ENCODE results near the gene PLLP.

Gene PLLP

GRCh38 chr16:57255686-57256415, 28.6 kb downstream of the PLLP start:
- no peaks in the 10 kb centered on the region for H3K27me3 ChIP-seq (ENCODE audit: control insufficient read depth, insufficient read depth, low read length)
- no peak overlapping the region for H3K27ac ChIP-seq (ENCODE audit: low read length)
- WGBS (ENCODE audit: insufficient coverage, insufficient read length) = 100% methylated on average over 1 of the region's 10 CpGs
- no peak for DNase-seq (ENCODE audit: low read depth, low spot score)
- no peak overlapping the region for H3K4me3 ChIP-seq (ENCODE audit: low read length)
- H3K36me3 ChIP-seq (ENCODE audit: control insufficient read depth, insufficient read depth, low read length) = no peaks in the 10 kb centered on the region
- peaks cover 4% of the 10 kb centered on the region for H3K4me1 ChIP-seq (ENCODE audit: control insufficient read depth, insufficient read depth, low read length)
- no peaks in the 10 kb centered on the region for H3K9me3 ChIP-seq (ENCODE audit: control insufficient read depth, insufficient read depth, low read length)

DNA sequence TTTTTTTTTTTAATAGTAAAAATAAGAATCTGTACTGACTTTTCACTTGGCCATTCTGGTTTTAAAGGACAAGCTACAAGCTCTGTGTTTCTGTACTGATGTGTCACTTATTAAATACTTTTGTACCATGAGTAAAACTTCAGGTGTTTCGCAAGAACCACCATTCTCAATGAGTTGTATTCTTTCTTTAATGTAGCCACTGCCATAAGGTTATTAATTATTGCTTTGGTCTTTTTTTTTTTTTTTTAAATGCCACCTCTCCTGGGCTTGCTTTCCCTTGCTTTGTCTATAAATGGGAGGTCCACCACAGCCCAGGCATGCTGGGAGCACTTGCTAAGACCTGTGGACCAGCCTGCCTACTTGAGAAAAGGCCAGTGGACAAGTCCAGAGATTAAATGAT, 31.0 kb downstream of the PLLP start:
- WGBS (ENCODE audit: insufficient coverage, insufficient read length) = no CpG with 5 or more reads among the region's 1 CpG
- H3K36me3 ChIP-seq (ENCODE audit: control insufficient read depth, insufficient read depth, low read length) = no peaks in the 10 kb centered on the region
- DNase-seq (ENCODE audit: low read depth, low spot score) = no peak
- no peaks in the 10 kb centered on the region for H3K4me1 ChIP-seq (ENCODE audit: control insufficient read depth, insufficient read depth, low read length)
- H3K4me3 ChIP-seq (ENCODE audit: low read length) = no peak overlapping the region
- no peaks in the 10 kb centered on the region for H3K9me3 ChIP-seq (ENCODE audit: control insufficient read depth, insufficient read depth, low read length)
- no peak overlapping the region for H3K27ac ChIP-seq (ENCODE audit: low read length)
- no peaks in the 10 kb centered on the region for H3K27me3 ChIP-seq (ENCODE audit: control insufficient read depth, insufficient read depth, low read length)

DNA sequence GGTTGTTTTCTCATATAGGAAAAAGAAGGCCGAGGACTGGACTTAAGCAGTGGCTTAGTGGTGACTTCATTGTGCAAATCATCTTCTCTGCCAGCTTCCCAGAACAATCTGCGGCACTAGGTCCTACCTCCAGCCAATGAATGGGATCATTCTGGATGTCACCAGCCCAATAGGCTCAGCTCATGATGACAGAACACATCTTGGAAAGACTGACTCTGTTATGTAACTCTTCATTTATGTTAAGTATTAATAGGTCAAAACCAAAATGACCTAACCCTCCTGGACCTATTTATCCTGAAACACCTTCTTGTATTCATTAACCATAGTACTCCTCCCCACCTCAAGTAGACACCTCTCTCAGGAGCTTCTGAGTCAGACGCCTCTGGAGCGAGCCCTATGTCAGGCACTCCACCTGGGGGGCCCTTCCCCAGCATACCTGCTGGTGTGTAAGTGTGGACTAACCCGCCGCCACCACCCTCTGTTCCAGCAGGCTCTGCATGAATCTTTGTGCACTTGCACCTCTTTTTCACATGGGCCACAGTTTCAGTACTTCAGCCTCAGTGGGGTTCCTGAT, 32.2 kb downstream of the PLLP start:
- WGBS (ENCODE audit: insufficient coverage, insufficient read length) = no CpG with 5 or more reads among the region's 6 CpGs
- Histone ChIP-seq H3K36me3 (ENCODE audit: control insufficient read depth, insufficient read depth, low read length) (no peaks in the 10 kb centered on the region), H3K27me3 (ENCODE audit: control insufficient read depth, insufficient read depth, low read length) (no peaks in the 10 kb centered on the region), H3K9me3 (ENCODE audit: control insufficient read depth, insufficient read depth, low read length) (no peaks in the 10 kb centered on the region), H3K27ac (ENCODE audit: low read length) (no peak overlapping the region), H3K4me3 (ENCODE audit: low read length) (no peak overlapping the region), H3K4me1 (ENCODE audit: control insufficient read depth, insufficient read depth, low read length) (no peaks in the 10 kb centered on the region)
- no peak for DNase-seq (ENCODE audit: low read depth, low spot score)

DNA sequence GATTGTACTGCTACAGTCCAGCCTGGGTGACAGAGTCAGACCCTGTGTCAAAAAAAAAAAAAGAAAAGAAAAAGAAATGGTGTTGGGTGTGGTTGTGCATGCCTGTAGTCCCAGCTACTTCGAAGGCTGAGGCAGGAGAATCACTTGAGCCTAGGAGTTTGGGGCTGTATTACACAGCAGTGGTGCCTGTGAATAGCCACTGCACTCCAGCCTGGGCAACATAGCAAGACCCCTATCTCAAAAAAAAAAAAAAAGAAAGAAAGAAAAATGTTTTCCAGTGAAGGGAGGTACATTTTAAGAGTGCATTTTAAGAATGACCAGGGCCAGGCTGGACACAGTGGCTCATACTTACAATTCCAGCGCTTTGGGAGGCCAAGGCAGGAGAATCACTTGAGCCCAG, 33.1 kb downstream of the PLLP start:
- Histone ChIP-seq H3K4me1 (ENCODE audit: control insufficient read depth, insufficient read depth, low read length) (no peaks in the 10 kb centered on the region), H3K27ac (ENCODE audit: low read length) (no peak overlapping the region), H3K9me3 (ENCODE audit: control insufficient read depth, insufficient read depth, low read length) (no peaks in the 10 kb centered on the region), H3K27me3 (ENCODE audit: control insufficient read depth, insufficient read depth, low read length) (no peaks in the 10 kb centered on the region), H3K36me3 (ENCODE audit: control insufficient read depth, insufficient read depth, low read length) (no peaks in the 10 kb centered on the region), H3K4me3 (ENCODE audit: low read length) (no peak overlapping the region)
- no CpG with 5 or more reads among the region's 2 CpGs for WGBS (ENCODE audit: insufficient coverage, insufficient read length)
- DNase-seq (ENCODE audit: low read depth, low spot score) = no peak

DNA sequence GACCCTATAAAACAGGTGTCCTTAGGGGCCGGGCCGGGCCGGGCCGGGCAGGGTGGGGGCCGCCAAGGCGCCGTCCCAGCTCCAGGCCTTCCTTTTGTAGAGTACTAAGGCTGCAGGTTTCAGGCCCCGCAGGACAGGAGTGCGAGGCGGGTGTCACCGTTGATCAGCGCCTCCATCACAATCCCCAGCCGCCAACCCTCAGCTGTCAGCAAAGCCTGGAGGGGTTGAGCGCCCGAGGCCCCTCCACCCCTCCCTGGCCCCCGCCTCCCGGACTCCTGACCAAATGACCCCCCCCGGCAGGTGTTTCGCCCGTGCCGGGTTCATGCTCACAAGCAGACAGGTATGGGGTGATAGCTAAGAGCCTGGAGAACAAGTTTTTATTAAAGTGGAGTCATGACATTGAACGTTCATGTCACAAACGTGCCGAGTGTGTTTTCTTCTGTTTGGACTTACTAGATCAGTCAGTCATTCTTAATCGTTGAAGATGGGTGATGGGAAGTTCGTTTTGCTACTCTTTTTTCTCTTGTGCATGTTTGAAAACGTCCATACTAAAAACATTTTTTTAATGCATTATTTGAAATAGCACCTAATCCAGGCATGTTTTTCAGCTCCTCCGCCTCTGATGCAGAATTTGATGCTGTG, 38.9 kb downstream of the PLLP start:
- no peaks in the 10 kb centered on the region for H3K4me1 ChIP-seq (ENCODE audit: control insufficient read depth, insufficient read depth, low read length)
- H3K9me3 ChIP-seq (ENCODE audit: control insufficient read depth, insufficient read depth, low read length) = no peaks in the 10 kb centered on the region
- H3K4me3 ChIP-seq (ENCODE audit: low read length) = peak overlapping the region; percentile 57; the same call in 1 of the 2 replicates
- H3K27ac ChIP-seq (ENCODE audit: low read length) = no peak overlapping the region
- H3K27me3 ChIP-seq (ENCODE audit: control insufficient read depth, insufficient read depth, low read length) = no peaks in the 10 kb centered on the region
- no peaks in the 10 kb centered on the region for H3K36me3 ChIP-seq (ENCODE audit: control insufficient read depth, insufficient read depth, low read length)
- no CpG with 5 or more reads among the region's 28 CpGs for WGBS (ENCODE audit: insufficient coverage, insufficient read length)
- DNase-seq (ENCODE audit: low read depth, low spot score) = no peak

DNA sequence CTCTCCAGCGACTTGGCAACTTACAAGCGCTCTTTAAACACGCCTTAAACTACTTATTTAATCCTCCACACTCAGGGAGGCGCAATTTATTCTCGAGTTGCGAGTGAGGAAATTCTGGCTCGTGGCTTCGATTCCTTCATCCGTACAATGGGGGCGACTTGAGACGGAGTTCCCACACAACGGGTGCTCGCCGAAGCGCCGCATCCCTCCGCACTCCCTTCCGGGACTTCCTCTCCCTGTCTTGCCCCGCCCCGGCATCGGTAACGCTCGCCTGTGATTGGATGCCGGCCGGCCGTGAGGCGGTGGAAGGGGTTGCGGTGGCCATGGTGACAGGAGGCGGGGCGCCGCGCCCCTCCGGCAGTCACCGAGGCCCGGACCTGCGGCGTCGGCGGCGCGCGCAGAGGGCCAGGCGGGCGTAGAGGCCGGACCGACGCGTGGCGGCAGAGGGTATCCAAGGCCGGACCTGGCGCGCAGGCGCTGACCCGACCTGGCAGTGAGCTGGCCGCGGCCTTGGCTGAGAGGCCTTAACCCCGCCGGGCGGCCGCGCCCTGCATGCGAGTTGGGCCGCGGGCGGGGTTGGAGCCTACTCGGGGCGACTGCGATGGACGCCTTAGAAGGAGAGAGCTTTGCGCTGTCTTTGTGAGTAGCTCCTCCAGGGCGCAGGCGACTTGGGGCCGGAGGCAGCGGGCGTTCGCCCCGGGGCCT, 39.6 kb downstream of the PLLP start, which contains the start of gene ARL2BP:
ARL2BP (plus strand) TSS at position 493 of the 705 bp plus-strand sequence; CDS start at position 602, 109 bp downstream.
- no peak within 1 kb of the TSS for H3K27ac ChIP-seq (ENCODE audit: low read length)

GRCh38 chr16:57244463-57244766, 40.1 kb downstream of the PLLP start:
- no peak for DNase-seq (ENCODE audit: low read depth, low spot score)
- Histone ChIP-seq H3K36me3 (ENCODE audit: control insufficient read depth, insufficient read depth, low read length) (no peaks in the 10 kb centered on the region), H3K4me1 (ENCODE audit: control insufficient read depth, insufficient read depth, low read length) (no peaks in the 10 kb centered on the region), H3K27ac (ENCODE audit: low read length) (no peak overlapping the region), H3K27me3 (ENCODE audit: control insufficient read depth, insufficient read depth, low read length) (no peaks in the 10 kb centered on the region), H3K9me3 (ENCODE audit: control insufficient read depth, insufficient read depth, low read length) (no peaks in the 10 kb centered on the region), H3K4me3 (ENCODE audit: low read length) (peak overlapping the region; percentile 51; the same call in 1 of the 2 replicates)
- no CpG with 5 or more reads among the region's 9 CpGs for WGBS (ENCODE audit: insufficient coverage, insufficient read length)

More for the DNA sequence above, 39.6 kb downstream of the PLLP start, which contains the start of gene ARL2BP:
- no peaks in the 10 kb centered on the region for H3K36me3 ChIP-seq (ENCODE audit: control insufficient read depth, insufficient read depth, low read length)
- no peaks in the 10 kb centered on the region for H3K4me1 ChIP-seq (ENCODE audit: control insufficient read depth, insufficient read depth, low read length)
- no peaks in the 10 kb centered on the region for H3K9me3 ChIP-seq (ENCODE audit: control insufficient read depth, insufficient read depth, low read length)
- no CpG with 5 or more reads among the region's 77 CpGs for WGBS (ENCODE audit: insufficient coverage, insufficient read length)
- no peaks in the 10 kb centered on the region for H3K27me3 ChIP-seq (ENCODE audit: control insufficient read depth, insufficient read depth, low read length)
- peak; percentile 91 for DNase-seq (ENCODE audit: low read depth, low spot score)
- H3K4me3 ChIP-seq (ENCODE audit: low read length) = peak within 1 kb of the TSS; percentile 57; the same call in 1 of the 2 replicates

DNA sequence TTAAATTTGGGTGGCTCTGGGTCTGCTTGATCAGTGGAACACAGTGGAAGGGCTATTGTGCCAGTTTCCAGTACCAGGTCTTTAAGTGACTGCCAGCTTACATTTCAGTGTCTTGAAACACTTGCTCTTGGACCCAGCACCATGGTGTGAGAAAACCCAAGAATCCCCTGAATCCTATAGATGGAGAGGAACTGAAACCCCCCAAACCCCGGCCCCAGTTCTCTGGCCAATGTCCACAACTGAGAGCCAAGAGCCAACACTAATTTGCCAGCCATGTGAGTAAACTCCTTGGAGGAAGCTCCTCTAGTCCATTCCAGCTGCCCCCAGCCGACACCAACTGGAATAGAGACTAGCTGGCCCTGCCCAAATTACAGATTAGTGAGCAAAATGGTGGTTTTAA, 41.8 kb downstream of the PLLP start:
- no peaks in the 10 kb centered on the region for H3K27me3 ChIP-seq (ENCODE audit: control insufficient read depth, insufficient read depth, low read length)
- DNase-seq (ENCODE audit: low read depth, low spot score) = no peak
- no peaks in the 10 kb centered on the region for H3K4me1 ChIP-seq (ENCODE audit: control insufficient read depth, insufficient read depth, low read length)
- H3K9me3 ChIP-seq (ENCODE audit: control insufficient read depth, insufficient read depth, low read length) = no peaks in the 10 kb centered on the region
- H3K4me3 ChIP-seq (ENCODE audit: low read length) = no peak overlapping the region
- no peaks in the 10 kb centered on the region; the same call in 1 of the 2 replicates for H3K36me3 ChIP-seq (ENCODE audit: control insufficient read depth, insufficient read depth, low read length)
- no CpG with 5 or more reads among the region's 2 CpGs for WGBS (ENCODE audit: insufficient coverage, insufficient read length)
- no peak overlapping the region for H3K27ac ChIP-seq (ENCODE audit: low read length)

DNA sequence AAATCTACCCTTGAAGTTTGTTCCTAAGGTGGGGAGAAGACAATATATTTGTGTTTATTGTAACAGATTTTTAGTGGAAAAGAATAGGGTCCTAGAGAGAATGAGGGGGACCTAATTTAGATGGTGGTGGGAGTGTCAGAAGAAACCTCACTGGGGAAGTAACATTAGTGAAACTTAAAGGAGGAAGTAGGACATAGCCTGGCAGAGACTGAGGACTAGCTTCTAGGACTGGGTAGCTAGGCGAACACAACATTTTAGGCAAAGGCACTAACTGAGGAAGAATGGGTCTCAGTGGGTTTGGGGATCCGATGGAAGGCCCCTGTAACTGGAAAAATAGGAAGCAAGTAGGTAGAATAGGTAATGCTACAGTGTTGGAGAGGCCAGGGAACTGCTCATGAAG, 43.6 kb downstream of the PLLP start:
- DNase-seq (ENCODE audit: low read depth, low spot score) = no peak
- H3K4me3 ChIP-seq (ENCODE audit: low read length) = no peak overlapping the region
- H3K36me3 ChIP-seq (ENCODE audit: control insufficient read depth, insufficient read depth, low read length) = no peaks in the 10 kb centered on the region; the same call in 1 of the 2 replicates
- no peaks in the 10 kb centered on the region for H3K27me3 ChIP-seq (ENCODE audit: control insufficient read depth, insufficient read depth, low read length)
- no peaks in the 10 kb centered on the region for H3K4me1 ChIP-seq (ENCODE audit: control insufficient read depth, insufficient read depth, low read length)
- no CpG with 5 or more reads among the region's 2 CpGs for WGBS (ENCODE audit: insufficient coverage, insufficient read length)
- H3K9me3 ChIP-seq (ENCODE audit: control insufficient read depth, insufficient read depth, low read length) = no peaks in the 10 kb centered on the region
- no peak overlapping the region for H3K27ac ChIP-seq (ENCODE audit: low read length)

- no CpG with 5 or more reads among the region's 2 CpGs for WGBS (ENCODE audit: insufficient coverage, insufficient read length)
- no peak for DNase-seq (ENCODE audit: low read depth, low spot score)
- H3K36me3 ChIP-seq (ENCODE audit: control insufficient read depth, insufficient read depth, low read length) = no peaks in the 10 kb centered on the region; the same call in 1 of the 2 replicates
- no peak overlapping the region for H3K4me3 ChIP-seq (ENCODE audit: low read length)
- H3K4me1 ChIP-seq (ENCODE audit: control insufficient read depth, insufficient read depth, low read length) = no peaks in the 10 kb centered on the region
- H3K27ac ChIP-seq (ENCODE audit: low read length) = no peak overlapping the region
- H3K27me3 ChIP-seq (ENCODE audit: control insufficient read depth, insufficient read depth, low read length) = no peaks in the 10 kb centered on the region
- H3K9me3 ChIP-seq (ENCODE audit: control insufficient read depth, insufficient read depth, low read length) = no peaks in the 10 kb centered on the region
These were observed 45.4 kb downstream of the PLLP start for GRCh38 chr16:57239107-57239506.

Measured in iPS DF 6.9 (cell line).